Astrocyte (in vitro differentiated cells and primary cell): ENCODE measurements around the gene PPP2R5C. TPM values are rescaled to one million over a fixed set of nuclear protein-coding genes. Genes with fewer than 3 reads are reported as not detected.

ENCODE experiments used
- DNase-seq: peaks from one replicate; pipeline ENCODE4 v3.0.0-alpha.2; 2010; ENCODE audit warnings: low read depth
- FAIRE-seq: peaks from 2 replicates; lab custom pipeline; 2011; peaks lifted over from hg19 to GRCh38; lab: Jason Lieb, UNC
- H2AFZ ChIP-seq: 2 replicates; pipeline ENCODE4 v1.6.0; 2012; ENCODE audit warnings: low read depth, low read length, inconsistent platforms
- H3K27ac ChIP-seq: 2 replicates; pipeline ENCODE4 v1.5.1; 2011; ENCODE audit warnings: low read depth, low read length, inconsistent platforms
- H3K27me3 ChIP-seq: 2 replicates; pipeline ENCODE4 v1.6.0; 2011; ENCODE audit warnings: low read length, inconsistent platforms; ENCODE audit not compliant: insufficient read depth
- H3K36me3 ChIP-seq: 2 replicates; pipeline ENCODE4 v1.5.1; 2011; ENCODE audit warnings: low read length, inconsistent platforms; ENCODE audit not compliant: insufficient read depth
- H3K4me1 ChIP-seq: 2 replicates; pipeline ENCODE4 v1.5.1; 2011; ENCODE audit warnings: low read length, inconsistent platforms; ENCODE audit not compliant: insufficient read depth
- H3K4me2 ChIP-seq: 2 replicates; pipeline ENCODE4 v1.6.0; 2012; ENCODE audit warnings: low read length, inconsistent platforms
- H3K4me3 ChIP-seq: 2 replicates; pipeline ENCODE4 v1.5.1; 2011; ENCODE audit warnings: low read depth, mild to moderate bottlenecking, low read length, inconsistent platforms; ENCODE audit not compliant: insufficient read depth
- H3K79me2 ChIP-seq: 2 replicates; pipeline ENCODE4 v1.6.0; 2012; ENCODE audit warnings: mild to moderate bottlenecking, low read length, inconsistent platforms; ENCODE audit not compliant: insufficient read depth
- H3K9ac ChIP-seq: 2 replicates; pipeline ENCODE4 v1.6.0; 2012; ENCODE audit warnings: mild to moderate bottlenecking, low read length, inconsistent platforms
- H3K9me3 ChIP-seq: 2 replicates; pipeline ENCODE4 v1.5.1; 2012; ENCODE audit warnings: low read depth, mild to moderate bottlenecking, low read length, inconsistent platforms; ENCODE audit not compliant: insufficient read depth
- H4K20me1 ChIP-seq: 2 replicates; pipeline ENCODE4 v1.6.0; 2012; ENCODE audit warnings: low read length, inconsistent platforms; ENCODE audit not compliant: insufficient read depth
- H3K27ac Mint-ChIP-seq: one replicate; pipeline ENCODE4 v1.8.0; 2021; ENCODE audit warnings: mild to moderate bottlenecking, mixed read lengths; ENCODE audit not compliant: unreplicated experiment
- H3K27me3 Mint-ChIP-seq: one replicate; pipeline ENCODE4 v1.8.0; 2021; ENCODE audit warnings: low read depth, mixed read lengths; ENCODE audit not compliant: unreplicated experiment
- H3K36me3 Mint-ChIP-seq: one replicate; pipeline ENCODE4 v1.8.0; 2021; ENCODE audit warnings: low read depth, mixed read lengths; ENCODE audit not compliant: unreplicated experiment
- H3K4me1 Mint-ChIP-seq: one replicate; pipeline ENCODE4 v1.8.0; 2021; ENCODE audit warnings: low read depth, mixed read lengths; ENCODE audit not compliant: unreplicated experiment
- H3K4me3 Mint-ChIP-seq: one replicate; pipeline ENCODE4 v1.8.0; 2021; ENCODE audit warnings: mild to moderate bottlenecking, moderate library complexity, mixed read lengths; ENCODE audit not compliant: unreplicated experiment
- H3K9me3 Mint-ChIP-seq: one replicate; pipeline ENCODE4 v1.8.0; 2021; ENCODE audit warnings: mild to moderate bottlenecking, mixed read lengths; ENCODE audit not compliant: unreplicated experiment
- CTCF ChIP-seq: IDR thresholded peaks from 2 replicates; pipeline ENCODE4 v1.5.1; 2011; ENCODE audit warnings: low read depth, mild to moderate bottlenecking, inconsistent platforms, low read length, moderate library complexity; ENCODE audit not compliant: insufficient read depth
- EZH2 ChIP-seq: IDR thresholded peaks from 2 replicates; pipeline ENCODE4 v1.6.1; 2012; ENCODE audit warnings: mild to moderate bottlenecking, low read length, inconsistent platforms; ENCODE audit not compliant: insufficient read depth
- total RNA-seq: library from RNA; stranded (reverse); gene quantifications from 2 replicates; pipeline ENCODE4 v1.2.1, GENCODE V29; 2021

The PPP2R5C gene
- total RNA-seq, 1 donor from 2014 or later: 102 TPM

GRCh38 chr14:101827286-101827685 lies 65.8 kb downstream of the PPP2R5C start:
- peaks cover 99% of the 10 kb centered on the region for H3K79me2 ChIP-seq
- H3K4me1 ChIP-seq: no peaks in the 10 kb centered on the region
- Mint-ChIP-seq H3K27me3 (no peaks in the 10 kb centered on the region), H3K27ac (no peak overlapping the region), H3K9me3 (no peaks in the 10 kb centered on the region), H3K36me3 (peaks cover 8% of the 10 kb centered on the region), H3K4me1 (peaks cover 23% of the 10 kb centered on the region), H3K4me3 (no peak overlapping the region)
- no peak for DNase-seq
- H3K36me3 ChIP-seq: no peaks in the 10 kb centered on the region
- no peak for FAIRE-seq
- no peaks in the 10 kb centered on the region for H3K9me3 ChIP-seq
- H3K4me2 ChIP-seq: no peak overlapping the region
- H3K27ac ChIP-seq: no peak overlapping the region
- no peaks in the 10 kb centered on the region for H3K27me3 ChIP-seq
- no peak overlapping the region for H2AFZ ChIP-seq
- no peak for TF ChIP-seq CTCF
- no peak for TF ChIP-seq EZH2
- no peak overlapping the region for H3K9ac ChIP-seq
- H4K20me1 ChIP-seq: peaks cover 95% of the 10 kb centered on the region
- H3K4me3 ChIP-seq: no peak overlapping the region

GRCh38 chr14:101828046-101828445 lies 66.5 kb downstream of the PPP2R5C start:
- H3K9me3 Mint-ChIP-seq: no peaks in the 10 kb centered on the region
- no peak for DNase-seq

More at GRCh38 chr14:101828046-101828445, 66.5 kb downstream of the PPP2R5C start:
- Mint-ChIP-seq H3K4me1 (peaks cover 23% of the 10 kb centered on the region), H3K4me3 (no peak overlapping the region), H3K27ac (no peak overlapping the region), H3K36me3 (peaks cover 13% of the 10 kb centered on the region), H3K27me3 (no peaks in the 10 kb centered on the region)
- H3K27ac ChIP-seq: no peak overlapping the region
- no peaks in the 10 kb centered on the region for H3K27me3 ChIP-seq
- H3K4me3 ChIP-seq: no peak overlapping the region
- H4K20me1 ChIP-seq: peaks cover 95% of the 10 kb centered on the region
- H3K79me2 ChIP-seq: peaks cover 99% of the 10 kb centered on the region
- H3K4me2 ChIP-seq: no peak overlapping the region
- H2AFZ ChIP-seq: no peak overlapping the region
- TF ChIP-seq EZH2 (no peak), CTCF (no peak)
- H3K4me1 ChIP-seq: no peaks in the 10 kb centered on the region
- H3K9ac ChIP-seq: no peak overlapping the region
- H3K36me3 ChIP-seq: no peaks in the 10 kb centered on the region
- no peaks in the 10 kb centered on the region for H3K9me3 ChIP-seq
- no peak for FAIRE-seq
